Fibroblast of lung (primary cell): Measurements from ENCODE around the gene SCAPER. TPM values are rescaled to one million over a fixed set of nuclear protein-coding genes. Genes with fewer than 3 reads are reported as not detected.

Experiments used
- DNase-seq, 2 donors: peaks; one replicate each; pipeline versions ENCODE4 v3.0.0 to v3.0.0-alpha.2; 2010; ENCODE audit warnings: low read depth in 2 of 2
- H2AFZ ChIP-seq: 2 replicates; pipeline ENCODE4 v1.5.1; 2012; ENCODE audit warnings: low read length, control low read depth, inconsistent platforms
- H3K27ac ChIP-seq: 2 replicates; pipeline ENCODE4 v1.5.1; 2011; ENCODE audit warnings: low read length, control low read depth; ENCODE audit not compliant: insufficient read depth
- H3K27me3 ChIP-seq: 2 replicates; pipeline ENCODE4 v1.5.1; 2011; ENCODE audit warnings: mild to moderate bottlenecking, low read length; ENCODE audit not compliant: control insufficient read depth, insufficient read depth
- H3K36me3 ChIP-seq: 2 replicates; pipeline ENCODE4 v1.5.1; 2011; ENCODE audit warnings: low read length; ENCODE audit not compliant: control insufficient read depth, insufficient read depth
- H3K4me1 ChIP-seq: 2 replicates; pipeline ENCODE4 v1.5.1; 2011; ENCODE audit warnings: low read length; ENCODE audit not compliant: control insufficient read depth, insufficient read depth; ENCODE audit errors: extremely low read depth
- H3K4me2 ChIP-seq: 2 replicates; pipeline ENCODE4 v1.5.1; 2011; ENCODE audit warnings: low read length, control low read depth; ENCODE audit not compliant: insufficient read depth; ENCODE audit errors: extremely low read depth
- H3K4me3 ChIP-seq, 4 experiments: fragments of 200-600 bp in 1 of 4; sonication (generic) in 1 of 4; replicated peaks in 1 of 4; 2 replicates each; pipeline ENCODE4 v1.5.1; 2011 to 2016; ENCODE audit warnings: low read length in 4 of 4, low read depth in 3 of 4, mild to moderate bottlenecking in 3 of 4, control low read depth in 2 of 4, inconsistent platforms in 1 of 4, mixed read lengths in 1 of 4; ENCODE audit not compliant: insufficient read depth in 1 of 4; ENCODE audit errors: control extremely low read depth in 1 of 4
- H3K79me2 ChIP-seq: 2 replicates; pipeline ENCODE4 v1.5.1; 2012; ENCODE audit warnings: mild to moderate bottlenecking, low read length, inconsistent platforms; ENCODE audit not compliant: control insufficient read depth, insufficient read depth
- H3K9ac ChIP-seq: 2 replicates; pipeline ENCODE4 v1.5.1; 2011; ENCODE audit warnings: mild to moderate bottlenecking, low read length, control low read depth; ENCODE audit not compliant: insufficient read depth
- H3K9me3 ChIP-seq: 2 replicates; pipeline ENCODE4 v1.5.1; 2012; ENCODE audit warnings: low read depth, low read length; ENCODE audit not compliant: control insufficient read depth, insufficient read depth
- H4K20me1 ChIP-seq: 2 replicates; pipeline ENCODE4 v1.5.1; 2011; ENCODE audit warnings: low read length; ENCODE audit not compliant: control insufficient read depth, insufficient read depth; ENCODE audit errors: extremely low read depth
- CTCF ChIP-seq, 2 donors: IDR thresholded peaks in 1 of 2; conservative IDR thresholded peaks in 1 of 2; 1 replicate in 1 of 2; 2 replicates in 1 of 2; pipeline ENCODE4 v1.5.1; 2011 to 2012; ENCODE audit warnings: low read length in 2 of 2, control low read depth in 1 of 2, inconsistent platforms in 1 of 2, low read depth in 1 of 2, mild to moderate bottlenecking in 1 of 2
- EZH2 ChIP-seq: IDR thresholded peaks from 2 replicates; pipeline ENCODE4 v1.5.1; 2012; ENCODE audit warnings: low read length, control low read depth, mild to moderate bottlenecking; ENCODE audit errors: missing control alignments
- polyA plus RNA-seq, 2 donors: library from polyadenylated mRNA; depleted of rRNA in 1 of 2; stranded (reverse) in 1 of 2; unstranded in 1 of 2; fragments of >200 nt; gene quantifications; 2 replicates each; pipeline ENCODE4 v1.2.1, GENCODE V29; 2011 to 2012; ENCODE audit warnings: missing spikeins in 1 of 2
- total RNA-seq: library from RNA; depleted of rRNA; stranded (reverse); fragments of >200 nt; gene quantifications from 2 replicates; pipeline ENCODE4 v1.2.1, GENCODE V29; 2014

SCAPER gene
- total and polyA plus RNA-seq, 2 donors (not counting 1 experiment from before 2014, with no cell fraction given) = 2.3 to 9.1 TPM

- Histone ChIP-seq H4K20me1 (no peaks in the 10 kb centered on the region), H3K27ac (no peak overlapping the region), H3K27me3 (no peaks in the 10 kb centered on the region), H2AFZ (no peak overlapping the region), H3K4me3 (no peak overlapping the region), H3K9me3 (no peaks in the 10 kb centered on the region), H3K4me1 (no peaks in the 10 kb centered on the region), H3K4me2 (no peak overlapping the region), H3K9ac (no peak overlapping the region), H3K79me2 (no peaks in the 10 kb centered on the region), H3K36me3 (no peaks in the 10 kb centered on the region)
- TF ChIP-seq CTCF (conservative IDR thresholded peaks at IDR 0.05 in 1 of 2, IDR thresholded peaks at IDR 0.05 in 1 of 2; ENCODE audit: low read depth in 1 of 2, low read length in 2 of 2) (no peak), EZH2 (no peak)
- DNase-seq = no peak
Measured at GRCh38 chr15:76480267-76480666, 424.9 kb downstream of the SCAPER start.

GRCh38 chr15:76470691-76471090 lies 434.4 kb downstream of the SCAPER start:
- Histone ChIP-seq H3K36me3 (no peaks in the 10 kb centered on the region), H4K20me1 (no peaks in the 10 kb centered on the region), H3K79me2 (no peaks in the 10 kb centered on the region), H3K4me3 (no peak overlapping the region), H3K9ac (no peak overlapping the region), H2AFZ (no peak overlapping the region), H3K4me2 (no peak overlapping the region), H3K9me3 (no peaks in the 10 kb centered on the region), H3K4me1 (no peaks in the 10 kb centered on the region), H3K27ac (no peak overlapping the region), H3K27me3 (no peaks in the 10 kb centered on the region)
- DNase-seq = peak; percentile 20 to 83
- TF ChIP-seq EZH2 (no peak), CTCF (conservative IDR thresholded peaks at IDR 0.05 in 1 of 2, IDR thresholded peaks at IDR 0.05 in 1 of 2; ENCODE audit: low read depth in 1 of 2, low read length in 2 of 2) (no peak)

GRCh38 chr15:76468722-76469121 lies 436.4 kb downstream of the SCAPER start:
- Histone ChIP-seq H3K27me3 (no peaks in the 10 kb centered on the region), H4K20me1 (no peaks in the 10 kb centered on the region), H3K4me2 (no peak overlapping the region), H3K9me3 (no peaks in the 10 kb centered on the region), H3K9ac (no peak overlapping the region), H3K79me2 (no peaks in the 10 kb centered on the region), H3K4me1 (no peaks in the 10 kb centered on the region), H2AFZ (no peak overlapping the region), H3K36me3 (no peaks in the 10 kb centered on the region), H3K4me3 (no peak overlapping the region), H3K27ac (no peak overlapping the region)
- no peak for DNase-seq
- TF ChIP-seq EZH2 = no peak
- TF ChIP-seq CTCF (conservative IDR thresholded peaks at IDR 0.05 in 1 of 2, IDR thresholded peaks at IDR 0.05 in 1 of 2; ENCODE audit: low read depth in 1 of 2, low read length in 2 of 2) = no peak
